ENCODE results near the gene S100A2. TPM values are rescaled to one million over a fixed set of nuclear protein-coding genes. Genes with fewer than 3 reads are reported as not detected.

S100A2 gene
- total and polyA plus RNA-seq, 2 of the 13 experiments (the other 11 are each of a cell fraction or from before 2014, with no cell fraction given): 1.2 TPM

- TF ChIP-seq FOXM1 (CRISPR knock-in tag; IDR thresholded peaks at IDR 0.05) (no peak), TEAD3 (CRISPR knock-in tag; optimal IDR thresholded peaks at IDR 0.05; ENCODE audit: borderline replicate concordance) (peak; percentile 69), ZNF570 (CRISPR knock-in tag; IDR thresholded peaks at IDR 0.05; ENCODE audit: borderline replicate concordance) (no peak), ZNF839 (CRISPR knock-in tag; IDR thresholded peaks at IDR 0.05; ENCODE audit: borderline replicate concordance) (no peak), FOXO1 (CRISPR knock-in tag; IDR thresholded peaks at IDR 0.05) (0 out of 2 replicates have a peak, but pooled peaks have one; percentile 27), MED13 (CRISPR knock-in tag; IDR thresholded peaks at IDR 0.05) (no peak), ZBED4 (CRISPR knock-in tag; IDR thresholded peaks at IDR 0.05; ENCODE audit: borderline replicate concordance) (peak; percentile 43; the same call in 1 of the 2 replicates), ZNF276 (CRISPR knock-in tag; IDR thresholded peaks at IDR 0.05; ENCODE audit: low read depth) (no peak), PHF21A (CRISPR knock-in tag; IDR thresholded peaks at IDR 0.05) (no peak; the same call in 1 of the 2 replicates), MEIS2 (CRISPR knock-in tag; IDR thresholded peaks at IDR 0.05) (no peak; the same call in 1 of the 2 replicates), ZNF101 (CRISPR knock-in tag; IDR thresholded peaks at IDR 0.05; ENCODE audit: borderline replicate concordance, low read depth) (no peak), ZNF781 (CRISPR knock-in tag; IDR thresholded peaks at IDR 0.05; ENCODE audit: borderline replicate concordance, not compliant biosample characterization) (no peak), ZBTB4 (CRISPR knock-in tag; IDR thresholded peaks at IDR 0.05; ENCODE audit: borderline replicate concordance) (no peak), ZNF850 (CRISPR knock-in tag; conservative IDR thresholded peaks at IDR 0.05) (no peak)
- TF ChIP-seq, protein P1, sequence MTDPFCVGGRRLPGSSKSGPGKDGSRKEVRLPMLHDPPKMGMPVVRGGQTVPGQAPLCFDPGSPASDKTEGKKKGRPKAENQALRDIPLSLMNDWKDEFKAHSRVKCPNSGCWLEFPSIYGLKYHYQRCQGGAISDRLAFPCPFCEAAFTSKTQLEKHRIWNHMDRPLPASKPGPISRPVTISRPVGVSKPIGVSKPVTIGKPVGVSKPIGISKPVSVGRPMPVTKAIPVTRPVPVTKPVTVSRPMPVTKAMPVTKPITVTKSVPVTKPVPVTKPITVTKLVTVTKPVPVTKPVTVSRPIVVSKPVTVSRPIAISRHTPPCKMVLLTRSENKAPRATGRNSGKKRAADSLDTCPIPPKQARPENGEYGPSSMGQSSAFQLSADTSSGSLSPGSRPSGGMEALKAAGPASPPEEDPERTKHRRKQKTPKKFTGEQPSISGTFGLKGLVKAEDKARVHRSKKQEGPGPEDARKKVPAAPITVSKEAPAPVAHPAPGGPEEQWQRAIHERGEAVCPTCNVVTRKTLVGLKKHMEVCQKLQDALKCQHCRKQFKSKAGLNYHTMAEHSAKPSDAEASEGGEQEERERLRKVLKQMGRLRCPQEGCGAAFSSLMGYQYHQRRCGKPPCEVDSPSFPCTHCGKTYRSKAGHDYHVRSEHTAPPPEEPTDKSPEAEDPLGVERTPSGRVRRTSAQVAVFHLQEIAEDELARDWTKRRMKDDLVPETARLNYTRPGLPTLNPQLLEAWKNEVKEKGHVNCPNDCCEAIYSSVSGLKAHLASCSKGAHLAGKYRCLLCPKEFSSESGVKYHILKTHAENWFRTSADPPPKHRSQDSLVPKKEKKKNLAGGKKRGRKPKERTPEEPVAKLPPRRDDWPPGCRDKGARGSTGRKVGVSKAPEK (CRISPR knock-in tag; IDR thresholded peaks at IDR 0.05; ENCODE audit: borderline replicate concordance): no peak
Measured at GRCh38 chr1:153568367-153569099, 2.9 kb upstream of the S100A2 start (continued).

Data from HepG2 (cell line).